Activated CD8-positive, alpha-beta memory T cell treated with anti-CD3 and anti-CD28 coated beads for 36 hours (primary cell): Measurements from ENCODE around the gene SRPK3. TPM values are rescaled to one million over a fixed set of nuclear protein-coding genes. Genes with fewer than 3 reads are reported as not detected.
"Not testable (repeated sequence)": the region's sequence is repeated elsewhere in the genome, so short reads cannot be mapped to it uniquely, and the experiment has no call there.

Source experiments
- CTCF ChIA-PET: fragments of 350-600 bp; sonication (Branson Sonifier 250); formaldehyde crosslinking; loops from one replicate; lab custom pipeline; 2021; ENCODE audit warnings: antibody characterized with exemption; lab: Charles Lee
- POLR2A ChIA-PET: fragments of 350-600 bp; sonication (Branson Sonifier 250); formaldehyde crosslinking; loops from one replicate; lab custom pipeline; 2021; ENCODE audit warnings: antibody characterized with exemption; lab: Charles Lee
- total RNA-seq, 2 experiments: library from RNA; stranded (reverse); gene quantifications; one replicate each; pipeline ENCODE4 v1.2.3, GENCODE V29; 2021

Gene SRPK3
- total RNA-seq, 2 experiments from 2014 or later, result not detected

DNA sequence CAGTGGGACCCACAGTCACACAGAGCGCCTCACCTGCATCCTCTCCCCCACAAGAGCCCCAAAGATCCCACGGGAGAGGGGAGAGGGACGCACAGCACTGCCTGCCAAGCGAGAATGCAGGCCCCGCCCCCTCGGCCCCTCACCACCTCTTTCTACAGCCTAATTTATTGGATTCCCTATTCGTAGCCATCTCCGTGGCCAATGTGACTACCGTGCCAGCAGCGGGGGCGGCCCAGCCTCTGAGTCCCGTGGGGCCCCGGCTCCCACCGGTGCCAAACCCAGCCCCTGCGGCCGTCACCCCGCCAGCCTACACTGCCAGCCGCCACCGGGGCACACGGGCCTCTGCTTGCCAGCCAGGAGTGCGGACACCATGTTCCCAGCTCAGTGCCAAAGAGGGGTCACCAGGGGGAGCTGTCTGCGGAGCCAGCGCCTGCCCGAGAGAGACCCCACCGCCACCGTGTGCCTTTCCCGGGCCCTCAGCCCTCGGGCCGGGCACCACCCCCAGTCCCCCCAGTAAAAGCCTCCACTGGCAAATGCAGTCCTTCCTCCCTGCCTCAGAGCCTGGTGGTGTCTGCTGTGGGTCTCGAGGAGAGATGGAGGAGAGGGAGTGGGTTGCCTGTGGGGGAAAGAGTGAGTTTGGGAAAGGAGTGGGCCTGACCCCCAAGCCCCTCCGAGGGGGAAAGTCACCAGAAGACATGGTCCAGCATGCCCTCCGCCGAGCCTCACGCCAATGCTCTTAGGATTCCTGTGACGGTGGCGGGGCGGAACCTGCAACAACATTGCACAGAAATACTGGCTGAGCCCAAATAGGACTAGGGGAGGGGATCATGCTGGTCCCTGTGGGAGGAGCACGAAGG, 36.4 kb upstream of the SRPK3 start:
- ChIA-PET CTCF (no interaction called here), POLR2A (no interaction called here)

DNA sequence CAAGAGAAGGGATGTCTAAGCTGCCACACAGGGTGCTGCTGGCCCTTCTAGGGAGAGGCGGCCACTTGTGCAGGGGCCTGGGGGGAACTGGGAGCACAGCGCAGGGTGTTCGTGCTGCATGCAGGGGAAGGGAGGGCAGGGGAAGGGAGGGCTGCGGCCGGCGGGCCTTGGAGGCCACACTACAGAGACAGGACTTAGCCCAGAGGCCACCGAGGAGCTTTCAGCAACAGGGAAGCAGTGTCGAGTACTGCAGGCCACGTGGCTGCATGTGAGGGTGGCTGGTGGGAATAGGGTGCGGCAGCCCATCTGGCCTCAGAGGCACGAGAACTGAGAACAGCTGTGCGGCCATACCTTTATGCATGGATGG, 35.8 kb upstream of the SRPK3 start:
- CTCF ChIA-PET, POLR2A ChIA-PET: not testable (repeated sequence)

DNA sequence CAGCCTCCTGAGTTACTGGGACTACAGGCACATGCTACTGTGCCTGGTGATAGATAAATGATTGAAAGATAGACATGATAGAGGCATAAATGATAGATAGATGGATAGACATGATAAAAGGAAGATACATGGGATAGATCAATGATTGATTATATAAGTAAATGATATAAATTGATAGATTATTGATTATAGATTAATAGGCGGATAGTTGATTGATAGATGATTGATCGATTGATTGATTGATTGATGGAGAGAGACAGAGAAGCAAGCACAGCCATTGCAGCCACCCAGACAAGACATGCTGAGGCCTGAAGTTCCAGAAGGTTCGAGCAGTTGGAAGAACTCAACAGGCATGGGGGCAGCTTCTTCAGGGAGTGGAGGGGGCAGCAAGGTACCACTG, 34.5 kb upstream of the SRPK3 start:
- ChIA-PET POLR2A (no interaction called here), CTCF (interaction anchor here (0.6 kb wide), 1 partner anchor 199 kb away, joined by 3 read pairs; no protein-coding TSS in a partner anchor)

DNA sequence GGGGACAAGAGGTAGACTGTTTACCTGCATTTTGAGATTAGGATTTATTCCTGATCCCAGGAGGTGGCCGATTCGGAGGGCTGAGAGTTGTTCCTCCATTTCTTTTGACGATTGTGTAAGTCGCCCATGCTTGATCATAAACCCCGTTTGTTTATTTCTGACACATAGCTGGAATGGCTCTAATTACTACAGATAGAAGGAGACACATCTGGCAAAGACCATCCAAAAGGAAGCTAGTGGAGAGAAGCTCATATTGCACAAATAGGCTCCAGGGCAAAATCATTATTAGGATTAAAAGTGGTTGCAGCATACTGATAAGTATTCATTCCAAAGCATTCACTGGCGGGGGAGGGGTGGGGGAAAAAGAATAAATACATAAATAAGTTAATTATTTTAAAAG, 33.9 kb upstream of the SRPK3 start:
- CTCF ChIA-PET, result interaction anchor here (0.7 kb wide), 1 partner anchor 291 kb away, joined by 3 read pairs; no protein-coding TSS in a partner anchor
- POLR2A ChIA-PET, result not testable (repeated sequence)

DNA sequence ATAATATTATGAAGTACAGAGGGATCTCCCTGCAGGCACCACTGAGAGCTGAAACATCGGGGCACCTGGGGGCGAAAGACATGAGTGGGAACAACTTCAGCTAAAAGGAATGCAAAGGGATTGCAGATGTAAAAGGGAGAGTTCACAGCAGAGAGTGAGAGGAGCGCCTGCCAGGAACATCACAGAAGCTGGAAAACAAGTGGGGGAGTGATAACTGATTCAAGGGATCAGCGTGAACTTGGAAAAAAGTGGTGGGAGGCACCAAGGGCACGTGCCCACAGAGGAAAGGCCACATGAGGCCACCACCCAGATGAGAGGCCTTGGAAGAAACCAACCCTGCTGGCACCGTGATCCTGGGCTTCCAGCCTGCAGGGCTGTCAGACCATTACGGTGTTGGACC, 31.8 kb upstream of the SRPK3 start:
- POLR2A ChIA-PET, CTCF ChIA-PET: not testable (repeated sequence)

DNA sequence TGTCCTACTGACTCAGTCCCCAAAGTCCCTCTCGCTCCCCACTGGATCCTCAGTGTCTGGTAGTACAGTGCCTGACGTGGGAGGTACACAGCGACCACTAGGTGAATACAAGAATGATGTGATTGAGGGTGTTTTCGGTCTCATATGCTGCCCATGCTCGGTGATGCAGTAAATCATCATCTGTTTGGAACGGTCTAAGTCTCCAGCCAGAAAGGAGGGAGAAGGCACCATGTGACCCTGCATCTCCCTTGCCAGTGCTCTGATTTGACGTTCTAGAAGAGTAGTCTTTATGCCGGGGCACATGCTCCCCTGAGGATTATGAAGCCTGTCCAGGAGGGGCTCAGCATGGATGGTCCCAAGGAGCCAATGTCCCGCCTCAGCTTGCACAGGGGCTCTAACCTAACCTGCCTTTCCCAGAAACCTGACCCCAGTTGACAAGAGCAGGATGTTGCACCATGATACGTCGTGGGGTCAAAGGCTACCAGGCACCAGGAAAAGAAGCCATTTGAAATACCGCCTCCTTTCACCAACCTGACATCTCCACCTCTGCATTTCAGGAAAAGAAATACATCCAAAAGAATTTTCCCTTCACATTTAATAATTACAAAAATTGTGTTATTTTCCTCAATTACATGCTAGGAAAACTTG, 30.6 kb upstream of the SRPK3 start:
- ChIA-PET CTCF (no interaction called here), POLR2A (no interaction called here)

DNA sequence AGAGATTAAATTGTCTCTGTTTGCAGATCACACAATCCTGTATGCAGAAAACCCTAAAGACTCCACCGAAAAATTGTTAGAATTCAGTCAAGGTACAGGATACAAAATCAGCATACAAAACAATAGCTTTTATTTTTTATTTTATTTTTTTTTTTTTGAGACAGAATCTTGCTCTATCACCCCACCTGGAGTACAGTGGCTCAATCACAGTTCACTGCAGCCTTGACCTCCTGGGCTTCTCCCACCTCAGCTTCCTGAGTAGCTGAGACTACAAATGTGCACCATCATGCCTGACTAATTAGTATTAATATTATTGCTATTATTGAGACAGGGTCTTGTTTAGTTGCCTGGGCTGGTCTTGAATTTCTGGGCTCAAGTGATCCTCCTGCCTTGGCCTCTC, 25.7 kb upstream of the SRPK3 start:
- CTCF ChIA-PET, result interaction anchor here (0.6 to 0.7 kb wide), 4 partner anchors 22 to 797 kb away, joined by 3 to 5 read pairs (median 3); no protein-coding TSS in a partner anchor
- POLR2A ChIA-PET, result no interaction called here

DNA sequence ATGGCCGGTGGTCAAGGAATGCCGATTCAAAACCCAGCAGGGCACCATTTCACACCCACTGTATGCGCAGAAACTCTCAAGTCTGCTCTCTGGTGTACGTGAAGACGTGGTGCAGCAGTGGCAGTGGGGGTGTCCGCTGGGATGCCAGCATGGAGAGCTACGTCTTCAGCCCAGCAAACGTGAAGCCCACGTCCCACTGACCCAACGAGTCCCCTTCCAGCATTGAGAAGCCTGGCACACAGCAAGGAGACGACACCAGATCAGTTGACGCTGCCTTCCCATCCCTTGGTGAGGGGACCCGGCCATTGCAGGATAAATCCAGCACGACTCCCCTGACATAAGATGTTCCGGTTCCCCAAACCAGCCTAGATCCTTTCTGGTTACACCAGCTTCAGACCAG, 19.0 kb upstream of the SRPK3 start:
- CTCF ChIA-PET, result interaction anchor here (2.2 kb wide), 1 partner anchor 187 kb away, joined by 5 read pairs; no protein-coding TSS in a partner anchor
- POLR2A ChIA-PET, result interaction anchor here (0.6 kb wide), 1 partner anchor 177 kb away, joined by 4 read pairs; no protein-coding TSS in a partner anchor

DNA sequence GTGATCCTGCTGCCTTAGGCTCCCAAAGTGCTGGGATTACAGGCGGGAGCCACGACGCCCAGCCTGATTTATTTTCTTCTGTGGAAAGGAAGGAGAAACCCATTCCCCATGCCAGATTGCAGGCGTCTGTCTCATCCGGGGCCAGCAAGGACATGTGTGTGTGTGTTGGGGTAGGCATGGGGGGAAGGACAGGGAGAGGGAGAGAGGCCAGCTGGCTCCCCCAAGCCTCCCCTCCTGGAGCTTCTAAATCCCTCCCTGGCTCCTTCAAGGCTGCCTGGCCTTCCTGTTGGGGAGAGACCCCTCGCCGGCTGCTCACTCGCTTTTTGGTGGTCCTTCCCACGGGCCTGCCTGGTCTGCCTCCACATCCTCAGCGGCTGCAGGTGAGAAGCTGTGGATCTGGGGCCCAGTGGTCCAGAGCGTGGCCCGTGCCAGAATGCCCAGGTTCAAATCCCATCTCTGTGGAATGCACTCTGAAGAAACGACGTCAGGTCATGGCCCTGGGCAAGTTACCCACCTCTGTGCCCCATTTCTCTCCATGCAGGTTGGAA, 18.1 kb upstream of the SRPK3 start:
- ChIA-PET POLR2A (no interaction called here), CTCF (interaction anchor here (1.6 to 2.3 kb wide), 3 partner anchors 160 to 186 kb away, joined by 4 to 8 read pairs (median 5); no protein-coding TSS in a partner anchor)

DNA sequence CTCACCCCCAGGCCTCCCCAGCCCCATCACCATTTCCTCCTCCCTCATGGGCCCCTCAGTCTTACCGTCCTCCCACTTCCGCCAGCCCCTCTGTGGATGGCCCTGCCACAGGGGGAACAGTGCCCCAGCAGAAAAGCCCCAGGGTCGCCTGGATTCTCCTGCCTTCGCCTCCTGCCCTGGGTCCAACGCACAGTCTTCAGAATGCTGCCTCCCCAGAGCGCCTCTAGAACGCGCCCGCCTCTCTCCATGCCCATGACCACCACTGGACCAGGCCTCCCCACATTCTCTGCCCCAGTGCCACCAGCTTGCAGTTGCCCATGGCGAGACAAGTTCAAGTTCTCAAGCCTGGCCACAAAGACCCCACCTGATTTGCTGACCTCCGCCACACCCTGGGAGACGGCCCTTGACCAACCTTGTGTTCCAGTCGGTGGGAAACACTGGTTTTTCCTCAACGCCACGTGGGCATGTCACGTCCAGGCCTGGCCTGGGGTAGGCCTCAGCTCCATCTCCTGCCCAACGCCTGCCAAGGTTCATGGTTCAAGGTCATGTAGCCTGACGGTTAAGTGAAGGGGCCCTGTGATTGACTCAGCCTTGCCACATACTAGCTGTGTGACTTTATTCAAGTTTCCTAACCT, 17.4 kb upstream of the SRPK3 start:
- ChIA-PET CTCF (interaction anchor here (1.0 to 2.3 kb wide), 4 partner anchors 160 to 190 kb away, joined by 4 to 8 read pairs (median 4); no protein-coding TSS in a partner anchor), POLR2A (no interaction called here)

DNA sequence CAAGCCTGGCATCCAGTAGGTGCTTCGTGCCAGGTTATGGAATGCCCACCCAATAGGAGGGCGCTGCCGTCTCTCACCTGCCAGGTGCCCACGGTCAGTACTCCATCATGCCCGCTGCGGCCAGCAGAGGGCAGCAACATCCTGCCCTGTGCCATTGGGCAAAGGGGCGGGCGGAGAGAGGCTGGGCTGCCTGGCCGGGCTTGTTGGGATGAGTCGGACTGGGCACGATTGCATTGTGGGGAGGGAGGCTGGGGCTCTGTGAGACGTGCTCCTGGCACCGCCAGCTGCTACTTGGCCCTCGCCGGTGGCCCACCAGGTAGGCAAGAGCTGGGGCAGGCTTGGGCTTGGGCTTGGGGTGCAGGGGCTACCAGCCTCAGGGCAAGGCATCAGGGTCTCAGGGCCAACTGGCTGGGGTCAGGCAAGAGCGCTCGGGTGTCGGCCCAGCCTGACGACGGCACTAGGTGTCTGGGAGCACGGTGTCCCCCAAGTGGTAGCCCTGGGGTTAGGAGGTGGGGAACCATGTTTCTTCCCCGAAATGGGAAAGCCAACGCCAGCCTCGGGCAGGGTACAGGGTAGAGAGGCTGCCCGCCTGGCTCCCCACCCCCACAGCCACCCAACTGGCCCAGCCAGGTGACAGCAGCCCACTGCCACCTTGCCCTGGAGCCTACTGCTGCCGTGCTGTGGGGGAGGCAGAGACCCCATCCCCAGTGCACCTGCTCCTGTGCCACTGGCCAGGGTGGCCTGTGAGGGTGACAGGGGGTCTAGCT, 16.7 kb upstream of the SRPK3 start, which contains the start of gene PLXNB3:
PLXNB3 (plus strand) TSS at position 261 of the 767 bp plus-strand sequence. CDS start 1,287 bp downstream, outside the sequence.
- CTCF ChIA-PET, result interaction anchor here (1.0 to 2.3 kb wide), 3 partner anchors 159 to 189 kb away, joined by 4 to 8 read pairs (median 4); no protein-coding TSS in a partner anchor
- POLR2A ChIA-PET, result no interaction called here

DNA sequence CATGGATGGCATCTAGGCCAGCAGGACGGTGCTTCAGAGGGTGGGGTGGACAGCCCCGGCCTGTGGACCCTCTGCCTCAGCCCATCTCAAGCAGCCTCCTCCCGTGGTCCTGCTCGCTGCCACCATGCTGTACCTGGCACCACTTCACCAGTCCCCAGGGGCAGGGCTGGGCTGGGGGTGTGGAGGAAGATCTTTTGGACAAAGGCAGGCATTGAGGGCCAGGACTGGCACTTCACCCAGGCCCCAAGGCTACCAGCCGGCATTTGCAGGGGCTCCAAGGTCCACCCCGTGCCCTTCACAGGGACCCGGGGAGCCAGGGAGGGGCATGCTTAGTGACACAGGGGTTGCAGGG, 16.1 kb upstream of the SRPK3 start:
- CTCF ChIA-PET, result interaction anchor here (1.0 kb wide), 1 partner anchor 188 kb away, joined by 4 read pairs; no protein-coding TSS in a partner anchor

DNA sequence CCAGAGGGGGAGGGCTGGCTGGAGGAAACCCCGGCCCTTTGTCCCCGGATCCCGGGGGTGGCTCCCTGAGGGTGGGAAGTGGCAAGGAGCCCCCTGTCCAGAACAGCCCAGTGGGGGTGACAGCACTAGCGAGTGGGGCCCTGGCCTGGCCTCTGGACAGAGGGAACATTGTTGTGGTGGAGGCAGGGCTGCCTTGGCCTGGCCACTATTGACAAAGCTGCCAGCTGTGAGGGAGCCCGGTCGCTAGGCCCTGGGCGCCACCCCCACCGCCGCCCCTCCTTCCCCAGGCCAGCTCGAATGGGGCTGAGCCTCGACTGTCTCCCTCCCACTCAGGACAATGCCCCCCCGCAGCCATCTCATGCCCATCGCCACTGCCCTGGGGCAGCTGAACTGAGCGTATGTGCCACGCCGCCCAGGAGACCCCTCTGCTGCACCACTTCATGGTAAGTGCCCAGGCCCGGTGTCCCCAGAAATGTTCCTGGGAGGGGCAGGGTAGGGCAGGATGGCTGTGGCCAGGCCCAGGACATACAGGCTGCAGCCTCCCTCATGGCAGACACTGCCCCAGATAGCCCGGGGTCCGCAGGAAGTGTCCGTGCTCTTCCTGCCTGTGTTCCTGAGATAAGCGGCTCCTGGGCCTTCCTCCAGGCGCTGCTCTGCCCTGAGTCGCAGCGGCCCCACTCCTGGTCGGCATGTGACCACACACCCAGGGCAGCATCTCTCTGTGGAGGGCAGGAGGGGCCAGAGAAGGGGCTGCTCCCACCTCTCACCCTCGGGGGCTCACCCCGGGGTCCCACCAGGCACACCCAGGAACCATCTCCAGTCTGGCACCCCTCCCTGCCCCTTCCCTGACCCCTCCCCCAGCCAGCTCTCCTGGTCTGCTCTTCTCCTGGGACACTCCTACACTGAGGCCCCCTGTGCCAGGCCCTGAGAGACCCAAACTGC, 15.4 kb upstream of the SRPK3 start:
- ChIA-PET POLR2A (no interaction called here), CTCF (no interaction called here)

More for the DNA sequence above, 16.1 kb upstream of the SRPK3 start:
- POLR2A ChIA-PET, result no interaction called here

DNA sequence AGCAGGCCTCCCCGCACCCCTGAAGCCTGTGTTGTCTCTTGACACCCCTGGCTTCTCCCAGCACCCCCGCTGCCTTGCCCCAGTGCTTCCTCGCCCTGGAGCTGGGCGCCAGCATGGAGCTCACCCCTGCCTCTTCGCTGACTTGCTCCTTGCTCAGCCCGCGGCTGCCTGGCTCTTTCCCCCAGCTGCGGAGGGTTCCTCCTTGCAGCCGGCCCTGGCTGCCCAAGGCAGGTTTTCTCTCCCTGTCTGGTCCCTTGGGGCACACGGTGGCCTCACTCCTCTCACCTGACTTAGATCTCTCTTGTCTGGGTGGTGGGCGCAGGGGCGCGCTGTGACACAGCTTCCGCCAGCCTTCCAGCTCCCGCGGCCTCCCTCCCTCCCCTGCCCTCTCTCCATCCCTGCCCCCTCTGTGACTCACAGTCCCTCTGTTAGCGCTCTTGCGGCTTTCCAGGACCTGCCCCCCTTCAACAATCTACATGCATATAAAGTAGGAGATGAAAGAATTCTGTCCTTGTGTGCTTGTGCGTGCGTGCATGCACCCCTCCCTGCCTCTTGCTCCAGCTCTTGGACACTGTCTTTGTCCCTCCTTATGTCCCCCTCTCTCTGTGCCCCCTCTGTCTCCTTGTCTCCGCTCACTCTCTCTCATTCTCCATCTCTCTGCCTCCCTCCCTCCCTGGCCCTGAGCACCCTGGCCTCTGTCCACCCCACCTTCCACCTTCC, 14.6 kb upstream of the SRPK3 start:
- POLR2A ChIA-PET, result no interaction called here
- CTCF ChIA-PET, result interaction anchor here (1.2 kb wide), 1 partner anchor 36 kb away, joined by 3 read pairs; no protein-coding TSS in a partner anchor

DNA sequence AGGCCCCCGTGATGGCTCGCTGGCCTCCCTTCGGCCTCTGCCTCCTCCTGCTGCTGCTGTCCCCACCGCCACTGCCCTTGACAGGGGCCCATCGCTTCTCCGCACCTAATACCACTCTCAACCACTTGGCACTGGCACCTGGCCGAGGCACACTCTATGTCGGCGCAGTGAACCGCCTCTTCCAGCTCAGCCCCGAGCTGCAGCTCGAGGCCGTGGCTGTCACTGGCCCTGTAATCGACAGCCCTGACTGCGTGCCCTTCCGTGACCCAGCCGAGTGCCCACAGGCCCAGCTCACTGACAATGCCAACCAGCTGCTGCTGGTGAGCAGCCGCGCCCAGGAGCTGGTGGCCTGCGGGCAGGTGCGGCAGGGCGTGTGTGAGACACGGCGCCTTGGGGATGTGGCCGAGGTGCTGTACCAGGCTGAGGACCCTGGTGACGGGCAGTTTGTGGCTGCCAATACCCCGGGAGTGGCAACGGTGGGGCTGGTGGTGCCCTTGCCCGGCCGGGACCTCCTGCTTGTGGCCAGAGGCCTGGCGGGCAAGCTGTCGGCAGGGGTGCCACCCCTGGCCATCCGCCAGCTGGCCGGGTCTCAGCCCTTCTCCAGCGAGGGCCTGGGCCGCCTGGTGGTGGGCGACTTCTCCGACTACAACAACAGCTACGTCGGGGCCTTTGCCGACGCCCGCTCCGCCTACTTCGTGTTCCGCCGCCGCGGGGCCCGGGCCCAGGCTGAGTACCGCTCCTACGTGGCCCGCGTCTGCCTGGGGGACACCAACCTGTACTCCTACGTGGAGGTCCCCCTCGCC, 13.8 kb upstream of the SRPK3 start:
- ChIA-PET CTCF (interaction anchor here (1.2 kb wide), 1 partner anchor 35 kb away, joined by 3 read pairs; no protein-coding TSS in a partner anchor), POLR2A (no interaction called here)

DNA sequence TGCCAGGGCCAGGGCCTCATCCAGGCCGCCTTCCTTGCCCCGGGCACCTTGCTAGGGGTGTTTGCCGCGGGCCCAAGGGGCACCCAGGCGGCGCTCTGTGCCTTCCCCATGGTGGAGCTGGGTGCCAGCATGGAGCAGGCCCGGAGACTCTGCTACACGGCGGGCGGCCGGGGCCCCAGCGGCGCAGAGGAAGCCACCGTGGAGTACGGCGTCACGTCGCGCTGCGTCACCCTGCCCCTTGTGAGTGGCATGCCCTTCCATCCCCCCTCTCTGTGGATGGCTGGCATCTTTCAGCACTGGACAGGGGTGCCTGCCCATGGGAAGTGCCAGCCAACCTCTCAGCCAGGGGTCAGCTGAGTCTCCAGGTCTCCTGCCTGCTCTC, 13.2 kb upstream of the SRPK3 start:
- ChIA-PET POLR2A (no interaction called here), CTCF (interaction anchor here (1.2 kb wide), 1 partner anchor 35 kb away, joined by 3 read pairs; no protein-coding TSS in a partner anchor)
